Ramos (cell line): ENCODE results near the gene TTLL8.

ENCODE experiments used
- in situ Hi-C: fragments of 300-500 bp; cut with MboI; formaldehyde crosslinking; loops from one replicate; pipeline ENCODE4 v1.14.3; 2022; ENCODE audit warnings: low sequenced_read_pairs; ENCODE audit not compliant: unreplicated experiment

Gene TTLL8

DNA sequence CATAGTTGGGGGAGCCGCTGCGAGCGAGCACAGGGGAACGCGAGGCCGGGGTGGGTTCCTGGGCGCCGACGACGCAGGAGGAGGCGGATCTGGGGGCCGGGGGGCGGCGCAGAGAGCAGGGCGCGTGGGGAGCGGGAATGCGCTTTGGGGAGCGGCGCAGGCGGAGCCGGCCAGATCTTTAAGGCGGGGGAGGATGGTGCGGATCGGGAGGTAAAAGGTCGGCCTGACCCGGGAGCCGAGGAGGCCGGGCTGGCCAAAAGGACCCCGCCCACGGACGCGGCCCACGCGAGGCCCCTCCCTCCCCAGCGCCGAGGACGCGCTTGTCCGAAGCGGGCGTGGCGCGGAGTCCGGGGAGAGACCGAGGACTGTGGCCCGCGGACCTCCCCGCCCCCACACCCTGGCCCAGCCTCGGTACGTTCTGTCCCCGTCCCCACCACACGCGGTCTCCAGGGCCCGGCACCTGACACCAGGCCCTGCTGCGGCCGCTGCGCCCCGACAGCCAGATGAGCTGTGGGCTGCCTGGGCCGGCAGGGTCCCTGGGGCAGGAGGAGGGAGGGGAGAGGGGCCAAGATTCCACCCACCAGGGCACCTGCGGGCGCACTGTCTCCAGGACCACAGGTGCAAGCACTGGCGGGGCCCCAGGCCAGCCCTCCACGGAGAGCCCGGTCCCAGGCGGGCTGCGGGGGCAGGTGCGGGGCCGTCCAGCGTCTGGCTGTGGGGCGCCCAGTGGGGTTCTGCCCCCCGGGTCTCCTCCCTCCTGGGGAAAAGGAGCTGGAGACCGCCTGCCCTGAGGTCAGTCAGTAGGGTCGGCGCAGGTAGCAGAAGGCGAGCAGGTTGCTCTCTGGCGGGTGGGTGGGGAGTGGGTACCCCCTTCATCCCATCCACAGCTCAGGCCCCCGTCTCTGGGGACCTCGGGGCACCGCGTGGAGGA lies 86.6 kb downstream of the TTLL8 start:
- in situ Hi-C loops: no loop called here

DNA sequence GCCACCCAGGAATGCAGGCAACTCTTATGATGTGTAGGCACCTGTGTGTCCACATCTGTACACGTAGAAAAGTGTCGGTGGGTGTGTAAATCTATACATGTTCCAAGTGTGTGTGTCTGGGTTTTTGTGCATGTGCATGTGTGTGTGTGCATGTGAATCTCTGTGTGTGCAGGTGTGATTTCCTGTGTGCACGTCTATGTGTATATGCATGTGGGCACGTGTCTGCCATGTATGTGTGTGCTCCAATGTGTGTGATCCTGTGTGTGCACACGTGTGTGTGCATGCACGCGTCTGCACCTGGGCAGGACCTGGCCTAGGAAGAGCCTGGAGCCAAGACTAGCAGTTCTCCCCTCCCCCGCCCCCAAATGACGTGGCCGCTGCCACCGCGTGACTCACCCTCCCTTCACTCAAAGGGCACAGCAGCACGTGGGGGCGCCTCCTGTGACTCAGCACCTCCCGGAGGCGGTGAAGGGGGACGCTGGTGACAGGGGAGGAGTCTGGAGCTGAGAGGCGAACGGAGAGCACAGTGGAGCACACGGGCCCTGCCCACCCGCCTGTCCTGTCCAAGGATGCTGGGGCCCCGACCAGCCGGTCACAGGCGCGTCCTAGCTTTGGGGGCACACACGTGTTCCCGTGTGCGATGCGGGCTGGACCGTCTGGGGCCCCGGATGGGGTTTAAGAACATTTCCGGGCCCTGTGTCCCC lies 87.4 kb downstream of the TTLL8 start:
- in situ Hi-C loops: no loop called here

DNA sequence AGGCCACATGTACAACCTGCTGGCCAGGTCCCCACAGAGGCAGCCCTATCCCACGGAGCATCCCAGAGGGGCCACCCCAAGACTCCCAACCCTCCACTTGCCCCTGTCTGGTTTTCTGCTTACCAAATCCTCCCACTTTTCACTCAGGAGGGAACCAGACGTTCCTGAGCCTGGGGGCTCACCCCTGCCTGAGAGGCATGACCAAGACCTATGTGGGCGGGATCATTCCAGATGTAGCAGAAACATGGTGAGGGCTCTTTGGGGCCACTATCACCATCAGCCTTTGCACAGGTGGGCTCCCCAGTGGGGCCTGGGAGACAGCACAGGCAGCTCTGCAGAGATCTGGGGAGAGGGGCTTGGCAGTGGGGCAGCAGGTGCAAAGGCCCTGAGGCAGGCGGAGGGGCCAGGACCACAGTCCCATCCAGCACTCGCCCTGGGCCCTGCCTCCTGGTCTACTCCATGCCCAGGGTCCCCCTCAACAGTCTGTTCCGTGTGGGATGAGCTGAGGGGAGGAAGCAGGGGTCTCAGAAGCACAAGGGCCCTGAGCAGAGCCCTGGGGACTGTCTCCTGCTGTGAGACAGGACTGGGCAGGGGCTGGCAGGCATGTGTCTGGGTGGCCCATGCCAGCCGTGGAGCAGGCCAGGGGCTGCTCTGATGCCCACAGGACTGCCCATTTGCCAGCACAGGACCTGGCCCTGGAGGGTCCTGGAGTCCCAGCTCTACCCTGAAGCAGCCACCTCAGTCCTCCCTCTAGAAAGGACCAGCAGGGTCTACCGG lies 88.2 kb downstream of the TTLL8 start:
- in situ Hi-C loops: no loop called here

DNA sequence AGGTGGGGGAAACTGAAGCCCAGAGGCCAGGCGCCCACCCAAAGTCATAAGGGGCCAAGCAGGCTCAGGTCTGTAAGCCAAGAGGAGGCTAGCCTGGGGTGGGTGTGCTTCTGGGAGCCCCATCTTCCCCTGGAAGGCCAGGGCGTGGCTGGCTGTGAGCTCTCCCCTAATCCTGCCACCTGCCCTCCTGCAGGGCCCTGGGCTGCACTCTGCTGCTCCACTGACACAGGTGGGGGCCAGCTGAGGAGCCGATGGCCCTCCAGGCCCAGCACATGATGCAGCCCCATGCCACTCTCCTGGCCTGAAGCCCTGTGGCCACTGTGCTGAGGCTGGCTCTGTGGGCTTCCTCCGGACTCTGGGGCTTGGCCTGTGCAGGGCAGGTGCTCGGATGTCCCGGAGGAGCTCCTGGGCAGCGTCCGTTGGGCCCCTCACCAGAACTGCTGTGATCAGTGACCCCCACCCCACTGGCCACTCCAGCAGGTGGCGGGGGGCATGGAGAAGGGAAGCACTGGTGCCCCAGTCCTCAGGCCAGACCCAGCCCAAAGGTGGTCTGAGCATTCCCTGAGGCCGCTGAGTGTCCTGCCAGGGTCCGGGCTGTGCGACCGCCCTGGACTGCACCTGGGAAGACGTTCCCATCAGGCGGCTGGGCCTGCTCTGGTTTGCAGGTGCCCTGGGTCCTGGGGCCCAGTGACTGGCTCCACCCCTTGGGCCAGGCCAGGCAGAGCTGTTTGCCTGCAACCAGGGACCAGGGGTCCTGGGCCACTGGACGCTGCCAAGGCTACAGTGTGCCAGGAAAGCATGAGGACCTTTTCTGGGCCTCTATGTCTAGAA lies 89.1 kb downstream of the TTLL8 start:
- in situ Hi-C loops: no loop called here
